Tibial nerve (tissue), 4 donors: ENCODE measurements around the gene CCDC78.

Experiments used
- CTCF ChIP-seq, 5 experiments: fragments of 200-600 bp in 3 of 5; fragments of 450-650 bp in 2 of 5; sonication (generic) in 3 of 5; IDR thresholded peaks; one replicate each; pipeline ENCODE4 v1.5.1; 2016 to 2019; ENCODE audit warnings: antibody characterized with exemption in 5 of 5, mild to moderate bottlenecking in 3 of 5, moderate library complexity in 2 of 5
- EP300 ChIP-seq, 2 donors: sonication (generic); formaldehyde crosslinking; IDR thresholded peaks; one replicate each; pipeline ENCODE4 v1.6.1; 2017; ENCODE audit warnings: antibody characterized with exemption in 2 of 2, mild to moderate bottlenecking in 1 of 2
- POLR2A ChIP-seq, 2 donors: fragments of 450-650 bp; IDR thresholded peaks; one replicate each; pipeline ENCODE4 v1.6.1; 2017; ENCODE audit warnings: antibody characterized with exemption in 2 of 2, mild to moderate bottlenecking in 2 of 2, moderate library complexity in 2 of 2

DNA sequence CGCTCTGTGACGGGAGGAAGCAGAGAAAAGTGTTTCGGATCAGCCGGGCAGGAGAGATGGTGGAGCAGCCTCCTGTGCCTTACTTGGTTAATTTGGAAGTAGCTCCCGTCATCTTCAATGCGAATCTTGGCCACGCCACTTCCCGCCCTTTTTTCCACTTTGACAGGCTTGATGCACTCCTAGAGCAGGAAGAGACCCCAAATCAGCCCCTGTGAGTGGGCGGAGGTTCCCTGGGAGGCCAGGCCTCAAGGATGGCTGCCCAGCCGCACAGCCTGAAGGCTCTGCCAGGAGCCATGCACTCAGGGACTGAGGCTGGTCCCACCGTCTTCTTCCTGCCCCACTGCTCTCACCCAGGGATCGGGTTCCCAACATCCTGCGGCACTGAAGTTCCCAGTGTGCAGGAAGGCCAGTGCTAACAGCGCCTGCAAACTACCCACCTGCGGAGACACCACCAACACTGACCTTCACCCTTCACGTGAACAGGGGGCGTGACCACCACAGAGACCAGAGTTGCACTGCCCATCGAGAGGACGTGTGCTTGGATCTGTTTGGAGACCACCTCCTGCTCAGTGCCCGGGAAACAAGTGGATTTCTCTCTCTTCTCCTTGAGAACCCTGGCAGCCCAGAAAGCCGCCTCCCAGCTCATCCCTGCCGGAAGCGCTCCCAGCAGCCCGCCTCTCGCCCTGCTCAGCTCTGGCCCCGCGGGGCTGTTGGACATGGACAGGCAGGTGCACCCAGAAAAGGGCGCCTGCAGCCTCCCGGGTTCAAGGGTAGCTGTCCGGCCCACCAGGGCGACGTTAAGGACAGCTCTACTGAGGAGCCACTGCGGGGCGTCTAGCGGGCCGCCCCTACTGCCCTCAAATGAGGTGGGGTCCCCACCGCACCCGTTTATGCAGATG, 13.6 kb upstream of the CCDC78 start:
- TF ChIP-seq CTCF (IDR thresholded peaks at IDR 0.05), result no peak
- TF ChIP-seq EP300 (IDR thresholded peaks at IDR 0.05), result no peak
- no peak for TF ChIP-seq POLR2A (IDR thresholded peaks at IDR 0.05)
